HCT116 (cell line): ENCODE results near the gene KRT26. TPM values are rescaled to one million over a fixed set of nuclear protein-coding genes. Genes with fewer than 3 reads are reported as not detected.

Experiments
- ATAC-seq: fragments of 200-7000 bp; cut with Tn5 transposase; 2 replicates; pipeline ENCODE4 v1.9.1; 2020; ENCODE audit warnings: mild to moderate bottlenecking, moderate library complexity
- BruUV-seq: library from RNA; stranded (reverse); fragments of 400-500 nt; replicated peaks from 2 replicates; lab custom pipeline; 2021; lab: Mats Ljungman, UMichigan
- CTCF ChIA-PET: fragments of 300-600 bp; sonication (Branson Sonifier 250); formaldehyde crosslinking; loops from one replicate; lab custom pipeline; 2021; ENCODE audit warnings: antibody characterized with exemption; lab: Charles Lee
- POLR2A ChIA-PET: fragments of 300-600, 350-600 bp; sonication (Branson Sonifier 250); formaldehyde crosslinking; loops from one replicate; lab custom pipeline; 2021; ENCODE audit warnings: antibody characterized with exemption; lab: Charles Lee
- RAD21 ChIA-PET, 2 experiments: fragments of 300-600 bp; sonication (Branson Sonifier 250); formaldehyde crosslinking; loops; one replicate each; lab custom pipeline; 2023; ENCODE audit warnings: low total read pairs in 2 of 2; ENCODE audit not compliant: uncharacterized antibody in 2 of 2, unreplicated experiment in 2 of 2, low non-redundant PET in 1 of 2; lab: Charles Lee
- DNase-seq: peaks from one replicate; pipeline ENCODE4 v3.0.0-alpha.2; 2010; ENCODE audit warnings: low read depth, low spot score
- H2AFZ ChIP-seq: fragments of 200-600 bp; shearing (Covaris generic), sonication (generic); 2 replicates; pipeline ENCODE4 v1.6.1; 2017; ENCODE audit warnings: low read depth, mixed run types, mixed read lengths, antibody characterized with exemption, low read length; ENCODE audit not compliant: poor library complexity, severe bottlenecking
- H3K27ac ChIP-seq: 2 replicates; pipeline ENCODE4 v1.5.1; 2012; ENCODE audit warnings: low read depth, low read length
- H3K27me3 ChIP-seq: fragments of 200-600 bp; sonication (generic); 2 replicates; pipeline ENCODE4 v1.6.1; 2016; ENCODE audit warnings: mixed run types, low read length, mixed read lengths; ENCODE audit not compliant: insufficient read depth
- H3K36me3 ChIP-seq, 2 experiments: fragments of 200-500 bp in 1 of 2; fragments of 200-600 bp in 1 of 2; sonication (Bioruptor generic) in 1 of 2; sonication (generic) in 1 of 2; 2 replicates each; pipeline versions ENCODE4 v1.5.1 to v1.6.1; 2014 to 2016; ENCODE audit warnings: low read length in 2 of 2, inconsistent platforms in 1 of 2, mixed read lengths in 1 of 2, mixed run types in 1 of 2; ENCODE audit not compliant: insufficient read depth in 2 of 2, control insufficient read depth in 1 of 2
- H3K4me1 ChIP-seq, 2 experiments: fragments of 200-600 bp in 1 of 2; sonication (generic) in 1 of 2; 2 replicates each; pipeline versions ENCODE4 v1.5.1 to v1.6.1; 2012 to 2017; ENCODE audit warnings: low read length in 2 of 2, inconsistent platforms in 1 of 2, mild to moderate bottlenecking in 1 of 2, mixed read lengths in 1 of 2, mixed run types in 1 of 2, moderate library complexity in 1 of 2; ENCODE audit not compliant: insufficient read depth in 2 of 2, control insufficient read depth in 1 of 2
- H3K4me2 ChIP-seq: fragments of 200-600 bp; sonication (generic); 2 replicates; pipeline ENCODE4 v1.6.1; 2017; ENCODE audit warnings: mixed run types, low read length, mixed read lengths
- H3K4me3 ChIP-seq, 2 experiments: fragments of 200-600 bp in 1 of 2; sonication (generic) in 1 of 2; replicated peaks in 1 of 2; 2 replicates each; pipeline ENCODE4 v1.5.1; 2011 to 2016; ENCODE audit warnings: low read length in 2 of 2, control low read depth in 1 of 2, low read depth in 1 of 2, mild to moderate bottlenecking in 1 of 2, mixed read lengths in 1 of 2, mixed run types in 1 of 2
- H3K79me2 ChIP-seq: fragments of 200-600 bp; sonication (generic); 2 replicates; pipeline ENCODE4 v1.6.1; 2017; ENCODE audit warnings: mild to moderate bottlenecking, mixed run types, low read length, moderate library complexity, mixed read lengths; ENCODE audit not compliant: insufficient read depth
- H3K9ac ChIP-seq: fragments of 200-600 bp; sonication (generic); 2 replicates; pipeline ENCODE4 v1.6.1; 2016; ENCODE audit warnings: low read length, mixed read lengths
- H3K9me2 ChIP-seq: fragments of 200-600 bp; sonication (generic), shearing (Covaris generic); 2 replicates; pipeline ENCODE4 v1.6.1; 2017; ENCODE audit warnings: mixed run types, mild to moderate bottlenecking, moderate library complexity; ENCODE audit not compliant: insufficient read depth
- H3K9me3 ChIP-seq, 2 experiments: fragments of 200-500 bp in 1 of 2; fragments of 200-600 bp in 1 of 2; sonication (Bioruptor generic) in 1 of 2; sonication (generic) in 1 of 2; 2 replicates each; pipeline ENCODE4 v1.6.1; 2014 to 2017; ENCODE audit warnings: low read length in 2 of 2, mixed read lengths in 2 of 2, inconsistent platforms in 1 of 2, low read depth in 1 of 2, mild to moderate bottlenecking in 1 of 2, mixed run types in 1 of 2, moderate library complexity in 1 of 2; ENCODE audit not compliant: control insufficient read depth in 1 of 2, insufficient read depth in 1 of 2
- H4K20me1 ChIP-seq: fragments of 200-600 bp; sonication (generic), shearing (Covaris generic); 2 replicates; pipeline ENCODE4 v1.6.1; 2017; ENCODE audit warnings: mixed run types, mild to moderate bottlenecking, moderate library complexity; ENCODE audit not compliant: insufficient read depth
- CEBPB ChIP-seq: IDR thresholded peaks from 2 replicates; pipeline ENCODE4 v1.6.1; 2012; ENCODE audit warnings: low read depth
- ELF1 ChIP-seq: IDR thresholded peaks from 2 replicates; pipeline ENCODE4 v1.6.1; 2012; ENCODE audit warnings: low read depth, borderline replicate concordance
- EZH2 ChIP-seq: fragments of 200-600 bp; sonication (generic); IDR thresholded peaks from 2 replicates; pipeline ENCODE4 v1.6.1; 2017; ENCODE audit warnings: antibody characterized with exemption, mixed run types
- EZH2phosphoT487 ChIP-seq: fragments of 200-600 bp; IDR thresholded peaks from 2 replicates; pipeline ENCODE4 v1.6.1; 2018; ENCODE audit warnings: antibody characterized with exemption, borderline replicate concordance
- JUND ChIP-seq: IDR thresholded peaks from 2 replicates; pipeline ENCODE4 v1.6.1; 2012
- POLR2A ChIP-seq: IDR thresholded peaks from 2 replicates; pipeline ENCODE4 v1.7.0; 2011; ENCODE audit warnings: borderline replicate concordance; ENCODE audit not compliant: insufficient read depth, insufficient read length; ENCODE audit errors: extremely low read depth
- SIN3A ChIP-seq: IDR thresholded peaks from 2 replicates; pipeline ENCODE4 v1.6.1; 2012; ENCODE audit warnings: low read depth
- SRF ChIP-seq: IDR thresholded peaks from 2 replicates; pipeline ENCODE4 v1.6.1; 2012; ENCODE audit warnings: low read depth
- TCF7L2 ChIP-seq: IDR thresholded peaks from 2 replicates; pipeline ENCODE4 v1.7.0; 2011; ENCODE audit warnings: borderline replicate concordance, inconsistent platforms; ENCODE audit not compliant: insufficient read depth, insufficient read length; ENCODE audit errors: extremely low read depth
- YY1 ChIP-seq: IDR thresholded peaks from 2 replicates; pipeline ENCODE4 v1.6.1; 2011; ENCODE audit warnings: low read length, low read depth, moderate library complexity, mild to moderate bottlenecking; ENCODE audit not compliant: insufficient replicate concordance; ENCODE audit errors: extremely low read depth
- ZBTB33 ChIP-seq: IDR thresholded peaks from 2 replicates; pipeline ENCODE4 v1.6.1; 2011; ENCODE audit warnings: mild to moderate bottlenecking, low read length, moderate library complexity; ENCODE audit not compliant: insufficient replicate concordance; ENCODE audit errors: extremely low read depth
- intact Hi-C: fragments of 100-400 bp; cut with micrococcal nuclease; formaldehyde crosslinking; loops from 2 replicates; pipeline ENCODE4 v1.10.0; 2022
- total RNA-seq: library from RNA; stranded (reverse); gene quantifications from one replicate; pipeline ENCODE4 v1.2.1, GENCODE V29; 2021; ENCODE audit not compliant: unreplicated experiment
- TF ChIP-seq, protein P1 (sequence below), 3 experiments: fragments of 200-600 bp in 1 of 3; sonication (generic) in 1 of 3; IDR thresholded peaks in 2 of 3; conservative IDR thresholded peaks in 1 of 3; 2 replicates each; pipeline ENCODE4 v1.5.1; 2012 to 2017; ENCODE audit warnings: low read depth in 2 of 3, low read length in 2 of 3, antibody characterized with exemption in 1 of 3, borderline replicate concordance in 1 of 3, control low read depth in 1 of 3, mild to moderate bottlenecking in 1 of 3, mixed read lengths in 1 of 3, mixed run types in 1 of 3, moderate library complexity in 1 of 3; ENCODE audit not compliant: insufficient read depth in 1 of 3

KRT26 gene
- total RNA-seq, 1 experiment from 2014 or later: not detected

- Histone ChIP-seq H3K9ac (no peak overlapping the region), H3K36me3 (peaks cover 8 to 10% of the 10 kb centered on the region in 2 experiments; a peak in 2 of 4 replicates), H3K4me2 (no peak overlapping the region), H2AFZ (no peak overlapping the region), H3K9me3 (no peaks in the 10 kb centered on the region), H3K79me2 (peaks cover 85% of the 10 kb centered on the region), H3K9me2 (no peaks in the 10 kb centered on the region), H3K4me1 (peaks cover 8 to 29% of the 10 kb centered on the region in 2 experiments), H3K27ac (no peak overlapping the region)
- CTCF ChIA-PET: no interaction called here
- intact Hi-C loops: no loop called here
- POLR2A ChIA-PET: no interaction called here
- no peak for ATAC-seq
- DNase-seq: no peak
- BruUV-seq: no TSS peak
- TF ChIP-seq CEBPB (no peak), EZH2phosphoT487 (no peak), ELF1 (no peak), JUND (no peak)
- TF ChIP-seq, protein P1, sequence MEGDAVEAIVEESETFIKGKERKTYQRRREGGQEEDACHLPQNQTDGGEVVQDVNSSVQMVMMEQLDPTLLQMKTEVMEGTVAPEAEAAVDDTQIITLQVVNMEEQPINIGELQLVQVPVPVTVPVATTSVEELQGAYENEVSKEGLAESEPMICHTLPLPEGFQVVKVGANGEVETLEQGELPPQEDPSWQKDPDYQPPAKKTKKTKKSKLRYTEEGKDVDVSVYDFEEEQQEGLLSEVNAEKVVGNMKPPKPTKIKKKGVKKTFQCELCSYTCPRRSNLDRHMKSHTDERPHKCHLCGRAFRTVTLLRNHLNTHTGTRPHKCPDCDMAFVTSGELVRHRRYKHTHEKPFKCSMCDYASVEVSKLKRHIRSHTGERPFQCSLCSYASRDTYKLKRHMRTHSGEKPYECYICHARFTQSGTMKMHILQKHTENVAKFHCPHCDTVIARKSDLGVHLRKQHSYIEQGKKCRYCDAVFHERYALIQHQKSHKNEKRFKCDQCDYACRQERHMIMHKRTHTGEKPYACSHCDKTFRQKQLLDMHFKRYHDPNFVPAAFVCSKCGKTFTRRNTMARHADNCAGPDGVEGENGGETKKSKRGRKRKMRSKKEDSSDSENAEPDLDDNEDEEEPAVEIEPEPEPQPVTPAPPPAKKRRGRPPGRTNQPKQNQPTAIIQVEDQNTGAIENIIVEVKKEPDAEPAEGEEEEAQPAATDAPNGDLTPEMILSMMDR (IDR thresholded peaks at IDR 0.05 in 2 of 3, conservative IDR thresholded peaks at IDR 0.05 in 1 of 3; ENCODE audit: borderline replicate concordance in 1 of 3, insufficient read depth in 1 of 3, low read depth in 2 of 3, low read length in 2 of 3): no peak
- TF ChIP-seq, all 23 proteins: peak for 0
- Histone ChIP-seq H4K20me1 (no peaks in the 10 kb centered on the region), H3K27me3 (no peaks in the 10 kb centered on the region), H3K4me3 (no peak overlapping the region)
- RAD21 ChIA-PET: no interaction called here
Measured at GRCh38 chr17:40821536-40821935, 49.5 kb upstream of the KRT26 start.

DNA sequence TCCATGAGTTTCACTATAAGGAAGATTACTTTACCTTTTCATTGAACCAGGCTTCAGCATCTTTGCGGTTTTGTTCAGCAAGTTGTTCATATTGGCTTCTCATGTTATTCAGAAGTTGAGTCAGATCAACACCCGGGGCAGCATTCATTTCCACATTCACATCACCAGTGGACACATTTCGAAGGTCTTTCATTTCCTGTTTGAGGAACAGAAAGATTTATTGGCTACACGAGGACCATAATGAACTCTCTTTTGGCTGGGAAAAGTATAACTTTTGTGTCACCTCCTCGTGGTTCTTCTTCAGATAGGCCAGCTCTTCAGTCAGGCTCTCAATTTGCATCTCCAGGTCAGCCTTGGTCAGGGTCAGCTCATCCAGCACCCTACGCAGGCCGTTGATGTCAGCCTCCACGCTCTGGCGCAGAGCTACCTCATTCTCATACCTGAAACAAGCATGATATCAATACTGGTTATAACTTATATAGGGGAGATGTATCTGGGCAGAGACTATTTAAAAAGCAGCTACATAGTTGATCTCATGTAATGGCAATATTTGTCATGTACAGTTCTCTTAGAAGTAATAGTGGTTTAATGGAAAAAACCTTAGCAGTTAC is 48.3 kb upstream of the KRT26 start:
- H3K4me2 ChIP-seq: peak overlapping the region; percentile 85
- H3K4me1 ChIP-seq: peaks cover 8 to 19% of the 10 kb centered on the region in 2 experiments
- intact Hi-C loops: no loop called here
- H3K27me3 ChIP-seq: no peaks in the 10 kb centered on the region
- H3K27ac ChIP-seq: peak overlapping the region; percentile 93; the same call in 1 of the 2 replicates
- TF ChIP-seq TCF7L2: no peak
- no peak for TF ChIP-seq YY1
- no peak for TF ChIP-seq ZBTB33
- TF ChIP-seq SIN3A: no peak
- TF ChIP-seq SRF: no peak
- no peak for TF ChIP-seq EZH2
- TF ChIP-seq POLR2A: no peak
- peaks cover 73% of the 10 kb centered on the region for H3K79me2 ChIP-seq
- no peaks in the 10 kb centered on the region for H3K9me3 ChIP-seq
- no TSS peak for BruUV-seq
- POLR2A ChIA-PET: interaction anchor here (1.6 kb wide), 1 partner anchor 869 kb away, joined by 4 read pairs; no protein-coding TSS in a partner anchor
- no peak for DNase-seq
- no peaks in the 10 kb centered on the region for H3K9me2 ChIP-seq
- H3K36me3 ChIP-seq: peaks cover 8 to 10% of the 10 kb centered on the region in 2 experiments; a peak in 2 of 4 replicates
- CTCF ChIA-PET: no interaction called here
- peak overlapping the region; percentile 86 for H3K9ac ChIP-seq
- no peak for ATAC-seq
- H4K20me1 ChIP-seq: no peaks in the 10 kb centered on the region
- no peak overlapping the region for H2AFZ ChIP-seq
- RAD21 ChIA-PET: no interaction called here
- H3K4me3 ChIP-seq: peak overlapping the region; percentile 69 to 88
